ENCODE data around the gene AHNAK. TPM values are rescaled to one million over a fixed set of nuclear protein-coding genes. Genes with fewer than 3 reads are reported as not detected.
"Not testable (repeated sequence)": the region's sequence is repeated elsewhere in the genome, so short reads cannot be mapped to it uniquely, and the experiment has no call there.

AHNAK gene
- polyA plus RNA-seq, 1 donor = 240 TPM

- DNase-seq (ENCODE audit: low read depth) = no peak
Observed at GRCh38 chr11:62390237-62390636, 156.4 kb downstream of the AHNAK start.

GRCh38 chr11:62388999-62389398, 157.6 kb downstream of the AHNAK start:
- DNase-seq (ENCODE audit: low read depth) = no peak

GRCh38 chr11:62387381-62387780, 159.2 kb downstream of the AHNAK start:
- no peak for DNase-seq (ENCODE audit: low read depth)

- DNase-seq (ENCODE audit: low read depth) = not testable (repeated sequence)
Observed at GRCh38 chr11:62386083-62386482, 160.5 kb downstream of the AHNAK start.

GRCh38 chr11:62383822-62384221, 162.8 kb downstream of the AHNAK start:
- no peak for DNase-seq (ENCODE audit: low read depth)

Other genes with a start within 250 kb of the AHNAK start
- gene SCGB1D4, start 247.7 kb downstream of the AHNAK start, polyA plus RNA-seq (ENCODE audit: insufficient read length) = not detected
- 3.4 TPM for gene ASRGL1, start 209.4 kb downstream of the AHNAK start, polyA plus RNA-seq (ENCODE audit: insufficient read length)
- gene SCGB1A1, start 127.8 kb downstream of the AHNAK start, polyA plus RNA-seq (ENCODE audit: insufficient read length) = not detected
- 3,650 TPM for gene EEF1G, start 27.1 kb upstream of the AHNAK start, polyA plus RNA-seq (ENCODE audit: insufficient read length)
- gene TUT1, start 44.7 kb upstream of the AHNAK start, polyA plus RNA-seq (ENCODE audit: insufficient read length) = 11.2 TPM
- 38.7 TPM for gene MTA2, start 55.1 kb upstream of the AHNAK start, polyA plus RNA-seq (ENCODE audit: insufficient read length)
- gene EML3, start 66.0 kb upstream of the AHNAK start, polyA plus RNA-seq (ENCODE audit: insufficient read length) = 15.3 TPM
- 1.4 TPM for gene ROM1, start 66.5 kb upstream of the AHNAK start, polyA plus RNA-seq (ENCODE audit: insufficient read length)
- gene B3GAT3, start 75.2 kb upstream of the AHNAK start, polyA plus RNA-seq (ENCODE audit: insufficient read length) = 21.9 TPM
- 142 TPM for gene GANAB, start 99.8 kb upstream of the AHNAK start, polyA plus RNA-seq (ENCODE audit: insufficient read length)
- 10.9 TPM for gene INTS5, start 106.5 kb upstream of the AHNAK start, polyA plus RNA-seq (ENCODE audit: insufficient read length)
- gene C11orf98, start 118.4 kb upstream of the AHNAK start, polyA plus RNA-seq (ENCODE audit: insufficient read length) = 29.4 TPM
- gene CSKMT, start 118.5 kb upstream of the AHNAK start, polyA plus RNA-seq (ENCODE audit: insufficient read length) = 2.8 TPM
- gene UQCC3, start 124.9 kb upstream of the AHNAK start, polyA plus RNA-seq (ENCODE audit: insufficient read length) = 5.5 TPM
- 5.8 TPM for gene LBHD1, start 125.5 kb upstream of the AHNAK start, polyA plus RNA-seq (ENCODE audit: insufficient read length)
- gene UBXN1, start 132.3 kb upstream of the AHNAK start, polyA plus RNA-seq (ENCODE audit: insufficient read length) = 145 TPM
- gene LRRN4CL, start 142.7 kb upstream of the AHNAK start, polyA plus RNA-seq (ENCODE audit: insufficient read length) = 18.8 TPM
- gene BSCL2, start 160.6 kb upstream of the AHNAK start, polyA plus RNA-seq (ENCODE audit: insufficient read length) = 16.5 TPM
- 0.68 TPM for gene GNG3, start 160.9 kb upstream of the AHNAK start, polyA plus RNA-seq (ENCODE audit: insufficient read length)
- 41.3 TPM for gene HNRNPUL2, start 180.7 kb upstream of the AHNAK start, polyA plus RNA-seq (ENCODE audit: insufficient read length)
- 28.2 TPM for gene TTC9C, start 181.7 kb upstream of the AHNAK start, polyA plus RNA-seq (ENCODE audit: insufficient read length)
- gene ZBTB3, start 207.4 kb upstream of the AHNAK start, polyA plus RNA-seq (ENCODE audit: insufficient read length) = 4.1 TPM
- gene POLR2G, start 214.8 kb upstream of the AHNAK start, polyA plus RNA-seq (ENCODE audit: insufficient read length) = 83.2 TPM
- gene TAF6L, start 224.6 kb upstream of the AHNAK start, polyA plus RNA-seq (ENCODE audit: insufficient read length) = 17.0 TPM
- 27.2 TPM for gene TMEM179B, start 240.6 kb upstream of the AHNAK start, polyA plus RNA-seq (ENCODE audit: insufficient read length)
- 15.5 TPM for gene TMEM223, start 245.2 kb upstream of the AHNAK start, polyA plus RNA-seq (ENCODE audit: insufficient read length)